Mesendoderm (in vitro differentiated cells): ENCODE data around the gene MECR.

Experiments
- DNase-seq: peaks from one replicate; pipeline ENCODE4 v3.0.0; 2013
- H2AK5ac ChIP-seq: 2 replicates; pipeline ENCODE4 v1.6.1; 2013; ENCODE audit warnings: low read length, inconsistent platforms
- H2BK120ac ChIP-seq: 2 replicates; pipeline ENCODE4 v1.6.1; 2013; ENCODE audit warnings: low read depth, mild to moderate bottlenecking, low read length, moderate library complexity, mixed read lengths
- H2BK15ac ChIP-seq: replicated peaks from 2 replicates; pipeline ENCODE4 v1.6.1; 2013; ENCODE audit warnings: low read depth, mild to moderate bottlenecking, moderate library complexity
- H2BK5ac ChIP-seq: 2 replicates; pipeline ENCODE4 v1.6.1; 2013; ENCODE audit warnings: low read length, inconsistent platforms
- H3K18ac ChIP-seq: 2 replicates; pipeline ENCODE4 v1.6.1; 2013; ENCODE audit warnings: mild to moderate bottlenecking, low read length, mixed read lengths
- H3K23ac ChIP-seq: one replicate; pipeline ENCODE4 v1.6.1; 2013; ENCODE audit warnings: low read length
- H3K27ac ChIP-seq: 2 replicates; pipeline ENCODE4 v1.5.1; 2013; ENCODE audit warnings: low read depth, mild to moderate bottlenecking, inconsistent platforms, low read length, moderate library complexity
- H3K27me3 ChIP-seq: 2 replicates; pipeline ENCODE4 v1.6.1; 2013; ENCODE audit warnings: low read length, control low read depth, mild to moderate bottlenecking, inconsistent platforms; ENCODE audit not compliant: insufficient read depth, poor library complexity
- H3K36me3 ChIP-seq: 2 replicates; pipeline ENCODE4 v1.6.1; 2013; ENCODE audit warnings: low read length, inconsistent platforms; ENCODE audit not compliant: control insufficient read depth, insufficient read depth
- H3K4ac ChIP-seq: one replicate; pipeline ENCODE4 v1.6.1; 2013; ENCODE audit warnings: low read depth, mild to moderate bottlenecking, low read length, moderate library complexity
- H3K4me1 ChIP-seq: 2 replicates; pipeline ENCODE4 v1.6.1; 2013; ENCODE audit warnings: low read depth, low read length, inconsistent platforms; ENCODE audit not compliant: control insufficient read depth
- H3K4me2 ChIP-seq: 2 replicates; pipeline ENCODE4 v1.6.1; 2013; ENCODE audit warnings: low read length
- H3K4me3 ChIP-seq: 2 replicates; pipeline ENCODE4 v1.5.1; 2013; ENCODE audit warnings: mild to moderate bottlenecking, low read length
- H3K56ac ChIP-seq: one replicate; pipeline ENCODE4 v1.6.1; 2013; ENCODE audit warnings: low read length
- H3K79me1 ChIP-seq: 2 replicates; pipeline ENCODE4 v1.6.1; 2013; ENCODE audit warnings: low read length, inconsistent platforms
- H3K79me2 ChIP-seq: 2 replicates; pipeline ENCODE4 v1.6.1; 2013; ENCODE audit warnings: mild to moderate bottlenecking, low read length; ENCODE audit not compliant: control insufficient read depth, insufficient read depth
- H3K9ac ChIP-seq: 2 replicates; pipeline ENCODE4 v1.6.1; 2013; ENCODE audit warnings: low read length, inconsistent platforms
- H4K5ac ChIP-seq: one replicate; pipeline ENCODE4 v1.6.1; 2013; ENCODE audit warnings: low read length
- H4K8ac ChIP-seq: one replicate; pipeline ENCODE4 v1.6.1; 2013; ENCODE audit warnings: low read depth, mild to moderate bottlenecking, control low read depth, low read length, moderate library complexity
- WGBS: extraction: QIAGEN DNeasy Blood & Tissue Kit; methylation state at CpG from one replicate; pipeline ENCODE4 v1.1.7; 2013; ENCODE audit warnings: low lambda C conversion rate, missing lambda C conversion rate; ENCODE audit not compliant: insufficient coverage; ENCODE audit errors: extremely low coverage; 5-methylcytosine and 5-hydroxymethylcytosine counted together

MECR gene

GRCh38 chr1:29266912-29267311 is 36.2 kb upstream of the MECR start:
- H3K27me3 ChIP-seq, result no peaks in the 10 kb centered on the region
- H2BK120ac ChIP-seq, result no peak overlapping the region
- DNase-seq, result no peak
- no peak overlapping the region for H3K23ac ChIP-seq
- H3K18ac ChIP-seq, result no peak overlapping the region
- H3K4ac ChIP-seq, result no peak overlapping the region
- no peak overlapping the region for H3K4me3 ChIP-seq
- H2BK5ac ChIP-seq, result no peak overlapping the region
- no peaks in the 10 kb centered on the region for H3K36me3 ChIP-seq
- H2BK15ac ChIP-seq, result no peak overlapping the region
- no peak overlapping the region for H3K27ac ChIP-seq
- no peak overlapping the region for H2AK5ac ChIP-seq
- H3K4me1 ChIP-seq, result peaks cover 5% of the 10 kb centered on the region
- no peak overlapping the region for H3K4me2 ChIP-seq
- H3K9ac ChIP-seq, result no peak overlapping the region
- peaks cover 4% of the 10 kb centered on the region for H3K79me1 ChIP-seq
- H3K79me2 ChIP-seq, result peaks cover 2% of the 10 kb centered on the region
- no CpG with 5 or more reads among the region's 3 CpGs for WGBS
- no peak overlapping the region for H4K5ac ChIP-seq
- no peak overlapping the region for H4K8ac ChIP-seq
- no peak overlapping the region for H3K56ac ChIP-seq

GRCh38 chr1:29264773-29265389 is 34.1 kb upstream of the MECR start:
- no peak overlapping the region for H3K23ac ChIP-seq
- WGBS, result no CpG with 5 or more reads among the region's 4 CpGs
- H3K27me3 ChIP-seq, result no peaks in the 10 kb centered on the region
- H3K27ac ChIP-seq, result no peak overlapping the region
- H2BK5ac ChIP-seq, result no peak overlapping the region
- H3K4me3 ChIP-seq, result no peak overlapping the region
- no peak overlapping the region for H3K56ac ChIP-seq
- DNase-seq, result no peak
- H3K36me3 ChIP-seq, result no peaks in the 10 kb centered on the region
- H3K79me2 ChIP-seq, result peaks cover 2% of the 10 kb centered on the region
- H2BK15ac ChIP-seq, result no peak overlapping the region
- no peak overlapping the region for H2BK120ac ChIP-seq
- no peak overlapping the region for H2AK5ac ChIP-seq
- no peaks in the 10 kb centered on the region for H3K4me1 ChIP-seq
- H3K18ac ChIP-seq, result no peak overlapping the region
- H3K9ac ChIP-seq, result no peak overlapping the region
- H3K4ac ChIP-seq, result no peak overlapping the region
- H4K5ac ChIP-seq, result no peak overlapping the region
- no peak overlapping the region for H4K8ac ChIP-seq
- no peak overlapping the region for H3K4me2 ChIP-seq
- H3K79me1 ChIP-seq, result peaks cover 4% of the 10 kb centered on the region

- H3K9ac ChIP-seq, result peak overlapping the region; percentile 73
- no peak overlapping the region for H2BK120ac ChIP-seq
- H3K4ac ChIP-seq, result peak overlapping the region; percentile 17
- H2BK5ac ChIP-seq, result no peak overlapping the region
- H3K56ac ChIP-seq, result peak overlapping the region; percentile 87
- no peak overlapping the region for H2AK5ac ChIP-seq
- peak overlapping the region; percentile 6 for H3K4me3 ChIP-seq
- no peak overlapping the region for H4K8ac ChIP-seq
- no peak overlapping the region for H3K23ac ChIP-seq
- peak overlapping the region; percentile 24 for H3K4me2 ChIP-seq
- no peaks in the 10 kb centered on the region for H3K27me3 ChIP-seq
- no peaks in the 10 kb centered on the region for H3K79me2 ChIP-seq
- no peak overlapping the region for H4K5ac ChIP-seq
- peaks cover 24% of the 10 kb centered on the region for H3K4me1 ChIP-seq
- no peak overlapping the region for H3K27ac ChIP-seq
- H3K79me1 ChIP-seq, result peaks cover 2% of the 10 kb centered on the region
- H3K36me3 ChIP-seq, result no peaks in the 10 kb centered on the region
- peak; percentile 53 for DNase-seq
- H2BK15ac ChIP-seq, result no peak overlapping the region
- WGBS, result no CpG with 5 or more reads among the region's 29 CpGs
- H3K18ac ChIP-seq, result peak overlapping the region; percentile 1
Observed at GRCh38 chr1:29260531-29260930, 29.8 kb upstream of the MECR start.

- H3K4me1 ChIP-seq, result peaks cover 24% of the 10 kb centered on the region
- peaks cover 6% of the 10 kb centered on the region for H3K79me1 ChIP-seq
- no peaks in the 10 kb centered on the region for H3K27me3 ChIP-seq
- H3K4me3 ChIP-seq, result peak overlapping the region; percentile 31
- peak overlapping the region; percentile 35 for H3K18ac ChIP-seq
- peak overlapping the region; percentile 77 for H3K9ac ChIP-seq
- H3K27ac ChIP-seq, result peak overlapping the region; percentile 39
- no peak overlapping the region for H3K23ac ChIP-seq
- H2BK15ac ChIP-seq, result no peak overlapping the region
- H3K4me2 ChIP-seq, result peak overlapping the region; percentile 74
- peak; percentile 82 for DNase-seq
- H3K56ac ChIP-seq, result peak overlapping the region; percentile 89
- no peak overlapping the region for H4K5ac ChIP-seq
- H3K4ac ChIP-seq, result peak overlapping the region; percentile 44
- H2BK120ac ChIP-seq, result no peak overlapping the region
- H3K79me2 ChIP-seq, result no peaks in the 10 kb centered on the region
- H2BK5ac ChIP-seq, result no peak overlapping the region
- H3K36me3 ChIP-seq, result no peaks in the 10 kb centered on the region
- H4K8ac ChIP-seq, result no peak overlapping the region
- H2AK5ac ChIP-seq, result no peak overlapping the region
- WGBS, result no CpG with 5 or more reads among the region's 56 CpGs
Observed at GRCh38 chr1:29259802-29260441, 29.2 kb upstream of the MECR start.

GRCh38 chr1:29258976-29259801 is 28.5 kb upstream of the MECR start:
- Histone ChIP-seq H2BK5ac (no peak overlapping the region), H3K56ac (peak overlapping the region; percentile 89), H4K5ac (no peak overlapping the region), H3K79me2 (peaks cover 3% of the 10 kb centered on the region), H3K79me1 (peaks cover 8% of the 10 kb centered on the region), H3K27me3 (no peaks in the 10 kb centered on the region), H3K36me3 (no peaks in the 10 kb centered on the region), H3K4me3 (peak overlapping the region; percentile 31), H3K27ac (peak overlapping the region; percentile 39), H2BK120ac (no peak overlapping the region), H3K4me1 (peaks cover 24% of the 10 kb centered on the region), H2BK15ac (no peak overlapping the region), H3K4me2 (peak overlapping the region; percentile 74), H3K4ac (peak overlapping the region; percentile 44), H3K18ac (peak overlapping the region; percentile 35), H3K23ac (peak overlapping the region; percentile 75), H4K8ac (no peak overlapping the region), H3K9ac (peak overlapping the region; percentile 77), H2AK5ac (peak overlapping the region; percentile 48)
- no CpG with 5 or more reads among the region's 38 CpGs for WGBS
- peak; percentile 75 for DNase-seq
